Stimulated activated CD8-positive, alpha-beta memory T cell treated with anti-CD3 and anti-CD28 coated beads, Interleukin-12 subunit alpha, Interleukin-12 subunit beta, amount 100 ng/mL, for 24 hours (primary cell): Measurements from ENCODE around the gene INSYN1.

Experiments
- DNase-seq: peaks from one replicate; pipeline ENCODE4 v3.0.0-alpha.2; 2020; ENCODE audit errors: extremely low read depth

INSYN1 gene

GRCh38 chr15:73687351-73687750 is 65.8 kb downstream of the INSYN1 start:
- DNase-seq = no peak

GRCh38 chr15:73686781-73687256 is 66.3 kb downstream of the INSYN1 start:
- no peak for DNase-seq

GRCh38 chr15:73685981-73686380 is 67.2 kb downstream of the INSYN1 start:
- DNase-seq = no peak
